NCI-H2107 treated with DMSO at 0.1 percent for 48 hours (cell line): Measurements from ENCODE around the gene MYO3A.
"Not testable (repeated sequence)": the region's sequence is repeated elsewhere in the genome, so short reads cannot be mapped to it uniquely, and the experiment has no call there.

ENCODE experiments used
- DNase-seq: peaks from one replicate; lab custom pipeline; 2025; ENCODE audit not compliant: unreplicated experiment; lab: John Stamatoyannopoulos, UW

MYO3A gene

GRCh38 chr10:26080971-26081370 is 146.9 kb downstream of the MYO3A start:
- DNase-seq = not testable (repeated sequence)

GRCh38 chr10:26081459-26081858 is 147.4 kb downstream of the MYO3A start:
- DNase-seq = no peak

- DNase-seq = no peak
These were observed 151.5 kb downstream of the MYO3A start for GRCh38 chr10:26085549-26085948.

GRCh38 chr10:26087666-26088065 is 153.6 kb downstream of the MYO3A start:
- no peak for DNase-seq

GRCh38 chr10:26090026-26090425 is 156.0 kb downstream of the MYO3A start:
- DNase-seq = no peak

- no peak for DNase-seq
These were observed 156.7 kb downstream of the MYO3A start for GRCh38 chr10:26090762-26091161.

- DNase-seq = no peak
These were observed 159.2 kb downstream of the MYO3A start for GRCh38 chr10:26093229-26093628.

- DNase-seq = no peak
These were observed 161.8 kb downstream of the MYO3A start for GRCh38 chr10:26095781-26096180.

- DNase-seq = not testable (repeated sequence)
These were observed 163.5 kb downstream of the MYO3A start for GRCh38 chr10:26097549-26097948.

GRCh38 chr10:26112532-26112931 is 178.5 kb downstream of the MYO3A start:
- DNase-seq = no peak

GRCh38 chr10:26138613-26139012 is 204.6 kb downstream of the MYO3A start:
- no peak for DNase-seq

GRCh38 chr10:26156019-26156418 is 222.0 kb downstream of the MYO3A start:
- DNase-seq = no peak

- DNase-seq = no peak
These were observed 223.7 kb downstream of the MYO3A start for GRCh38 chr10:26157734-26158133.

- DNase-seq = no peak
These were observed 235.4 kb downstream of the MYO3A start for GRCh38 chr10:26169466-26169865.

GRCh38 chr10:26172131-26172530 is 238.1 kb downstream of the MYO3A start:
- no peak for DNase-seq

- no peak for DNase-seq
These were observed 239.8 kb downstream of the MYO3A start for GRCh38 chr10:26173837-26174236.

- DNase-seq = no peak
These were observed 243.3 kb downstream of the MYO3A start for GRCh38 chr10:26177341-26177740.

- no peak for DNase-seq
These were observed 260.2 kb downstream of the MYO3A start for GRCh38 chr10:26194275-26194674.

- DNase-seq = no peak
These were observed 263.2 kb downstream of the MYO3A start for GRCh38 chr10:26197248-26197647.

GRCh38 chr10:26198119-26198518 is 264.1 kb downstream of the MYO3A start:
- DNase-seq = no peak

- DNase-seq = no peak
These were observed 265.8 kb downstream of the MYO3A start for GRCh38 chr10:26199841-26200240.

- no peak for DNase-seq
These were observed 271.2 kb downstream of the MYO3A start for GRCh38 chr10:26205223-26205622.

- DNase-seq = no peak
These were observed 277.9 kb downstream of the MYO3A start for GRCh38 chr10:26211781-26212444.
